Measurements from ENCODE around the gene GAPDH.

DNA sequence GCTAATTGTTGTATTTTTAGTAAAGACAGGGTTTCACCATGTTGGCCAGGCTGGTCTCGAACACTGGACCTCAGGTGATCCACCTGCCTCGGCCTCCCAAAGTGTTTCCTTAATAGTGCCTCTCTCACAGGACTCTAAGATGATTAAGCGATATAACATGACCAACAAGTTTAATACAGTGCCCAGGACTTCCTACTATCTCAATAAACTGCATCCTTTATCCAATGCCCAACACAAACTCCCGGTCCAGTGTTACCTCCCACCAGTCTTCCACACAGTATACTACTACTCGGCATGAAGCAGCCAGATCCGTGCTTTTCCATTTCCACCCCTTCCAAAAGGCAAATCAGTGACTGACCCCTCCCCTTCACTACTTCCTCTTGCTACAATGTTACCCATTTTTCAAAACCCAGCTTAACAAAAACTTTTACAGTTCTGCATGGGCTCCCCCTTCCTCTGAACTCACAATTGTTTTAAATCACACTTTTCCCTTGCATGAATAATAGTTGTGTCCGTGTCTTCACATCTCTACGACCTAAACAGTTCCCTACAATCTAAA, 32.9 kb downstream of the GAPDH start:
- TF ChIP-seq ZNF747 (tag by site-specific recombination; IDR thresholded peaks at IDR 0.05) = no peak
- no peak for TF ChIP-seq GLI4 (tag by site-specific recombination; IDR thresholded peaks at IDR 0.05)
- no peak for TF ChIP-seq CTCF (tag by site-specific recombination; IDR thresholded peaks at IDR 0.05)
- TF ChIP-seq SP2 (tag by site-specific recombination; IDR thresholded peaks at IDR 0.05) = 0 out of 2 replicates have a peak, but pooled peaks have one; percentile 21
- TF ChIP-seq, protein P1, sequence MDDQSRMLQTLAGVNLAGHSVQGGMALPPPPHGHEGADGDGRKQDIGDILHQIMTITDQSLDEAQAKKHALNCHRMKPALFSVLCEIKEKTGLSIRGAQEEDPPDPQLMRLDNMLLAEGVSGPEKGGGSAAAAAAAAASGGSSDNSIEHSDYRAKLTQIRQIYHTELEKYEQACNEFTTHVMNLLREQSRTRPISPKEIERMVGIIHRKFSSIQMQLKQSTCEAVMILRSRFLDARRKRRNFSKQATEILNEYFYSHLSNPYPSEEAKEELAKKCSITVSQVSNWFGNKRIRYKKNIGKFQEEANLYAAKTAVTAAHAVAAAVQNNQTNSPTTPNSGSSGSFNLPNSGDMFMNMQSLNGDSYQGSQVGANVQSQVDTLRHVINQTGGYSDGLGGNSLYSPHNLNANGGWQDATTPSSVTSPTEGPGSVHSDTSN (CRISPR knock-in tag; IDR thresholded peaks at IDR 0.05) = no peak
- TF ChIP-seq TCF7L2 (IDR thresholded peaks at IDR 0.05; ENCODE audit: borderline replicate concordance, low read depth, low read length) = no peak
